ENCODE results near the gene LSAMP.

GRCh38 chr3:115931581-115931980, 513.7 kb downstream of the LSAMP start:
- TF ChIP-seq, protein P1, sequence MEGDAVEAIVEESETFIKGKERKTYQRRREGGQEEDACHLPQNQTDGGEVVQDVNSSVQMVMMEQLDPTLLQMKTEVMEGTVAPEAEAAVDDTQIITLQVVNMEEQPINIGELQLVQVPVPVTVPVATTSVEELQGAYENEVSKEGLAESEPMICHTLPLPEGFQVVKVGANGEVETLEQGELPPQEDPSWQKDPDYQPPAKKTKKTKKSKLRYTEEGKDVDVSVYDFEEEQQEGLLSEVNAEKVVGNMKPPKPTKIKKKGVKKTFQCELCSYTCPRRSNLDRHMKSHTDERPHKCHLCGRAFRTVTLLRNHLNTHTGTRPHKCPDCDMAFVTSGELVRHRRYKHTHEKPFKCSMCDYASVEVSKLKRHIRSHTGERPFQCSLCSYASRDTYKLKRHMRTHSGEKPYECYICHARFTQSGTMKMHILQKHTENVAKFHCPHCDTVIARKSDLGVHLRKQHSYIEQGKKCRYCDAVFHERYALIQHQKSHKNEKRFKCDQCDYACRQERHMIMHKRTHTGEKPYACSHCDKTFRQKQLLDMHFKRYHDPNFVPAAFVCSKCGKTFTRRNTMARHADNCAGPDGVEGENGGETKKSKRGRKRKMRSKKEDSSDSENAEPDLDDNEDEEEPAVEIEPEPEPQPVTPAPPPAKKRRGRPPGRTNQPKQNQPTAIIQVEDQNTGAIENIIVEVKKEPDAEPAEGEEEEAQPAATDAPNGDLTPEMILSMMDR (IDR thresholded peaks at IDR 0.05), result no peak
- TF ChIP-seq KDM1A (IDR thresholded peaks at IDR 0.05; ENCODE audit: low read depth) (no peak), POLR2A (IDR thresholded peaks at IDR 0.05; ENCODE audit: low read length) (no peak), BHLHE40 (IDR thresholded peaks at IDR 0.05; ENCODE audit: low read depth, low read length) (no peak), EP300 (IDR thresholded peaks at IDR 0.05) (no peak), POLR2AphosphoS2 (conservative IDR thresholded peaks at IDR 0.05; ENCODE audit: low read length) (no peak), MAX (IDR thresholded peaks at IDR 0.05) (no peak), EHF (CRISPR knock-in tag; IDR thresholded peaks at IDR 0.05) (no peak), ZC3H11A (IDR thresholded peaks at IDR 0.05) (no peak), ESRRA (IDR thresholded peaks at IDR 0.05; ENCODE audit: borderline replicate concordance, low read length) (no peak)
- TF ChIP-seq, protein P2, sequence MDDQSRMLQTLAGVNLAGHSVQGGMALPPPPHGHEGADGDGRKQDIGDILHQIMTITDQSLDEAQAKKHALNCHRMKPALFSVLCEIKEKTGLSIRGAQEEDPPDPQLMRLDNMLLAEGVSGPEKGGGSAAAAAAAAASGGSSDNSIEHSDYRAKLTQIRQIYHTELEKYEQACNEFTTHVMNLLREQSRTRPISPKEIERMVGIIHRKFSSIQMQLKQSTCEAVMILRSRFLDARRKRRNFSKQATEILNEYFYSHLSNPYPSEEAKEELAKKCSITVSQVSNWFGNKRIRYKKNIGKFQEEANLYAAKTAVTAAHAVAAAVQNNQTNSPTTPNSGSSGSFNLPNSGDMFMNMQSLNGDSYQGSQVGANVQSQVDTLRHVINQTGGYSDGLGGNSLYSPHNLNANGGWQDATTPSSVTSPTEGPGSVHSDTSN (IDR thresholded peaks at IDR 0.05), result no peak
